SJSA1 (cell line): Measurements from ENCODE around the gene MARCHF6. TPM values are rescaled to one million over a fixed set of nuclear protein-coding genes. Genes with fewer than 3 reads are reported as not detected.

Experiments
- DNase-seq, 2 experiments: peaks; one replicate each; pipeline ENCODE4 v3.0.0-alpha.2; 2015 to 2020; ENCODE audit warnings: low spot score in 2 of 2, low read depth in 1 of 2
- H3K27ac ChIP-seq: fragments of 250-450 bp; sonication (Bioruptor Pico); 2 replicates; pipeline ENCODE4 v1.5.1; 2020; ENCODE audit warnings: mild to moderate bottlenecking, moderate library complexity
- H3K27me3 ChIP-seq: fragments of 250-450 bp; sonication (Bioruptor Pico); replicated peaks from 2 replicates; pipeline ENCODE4 v1.5.1; 2020; ENCODE audit warnings: mild to moderate bottlenecking, moderate library complexity
- H3K36me3 ChIP-seq: fragments of 250-450 bp; sonication (Bioruptor Pico); 2 replicates; pipeline ENCODE4 v1.5.1; 2020; ENCODE audit warnings: mild to moderate bottlenecking
- H3K4me1 ChIP-seq: fragments of 250-450 bp; sonication (Bioruptor Pico); replicated peaks from 2 replicates; pipeline ENCODE4 v1.6.1; 2021; ENCODE audit warnings: mild to moderate bottlenecking
- H3K4me3 ChIP-seq: fragments of 250-450 bp; sonication (Bioruptor Pico); 2 replicates; pipeline ENCODE4 v1.5.1; 2020; ENCODE audit warnings: mild to moderate bottlenecking
- H3K9me3 ChIP-seq: fragments of 250-450 bp; sonication (Bioruptor Pico); replicated peaks from 2 replicates; pipeline ENCODE4 v1.5.1; 2020; ENCODE audit warnings: mild to moderate bottlenecking
- total RNA-seq: library from RNA; depleted of rRNA; stranded (reverse); fragments of >200 nt; shearing (Covaris generic); gene quantifications from 2 replicates; pipeline ENCODE4 v1.2.3, GENCODE V29; 2014; rRNA removed

Gene MARCHF6
- total RNA-seq, 1 experiment from 2014 or later: 46.5 TPM

DNA sequence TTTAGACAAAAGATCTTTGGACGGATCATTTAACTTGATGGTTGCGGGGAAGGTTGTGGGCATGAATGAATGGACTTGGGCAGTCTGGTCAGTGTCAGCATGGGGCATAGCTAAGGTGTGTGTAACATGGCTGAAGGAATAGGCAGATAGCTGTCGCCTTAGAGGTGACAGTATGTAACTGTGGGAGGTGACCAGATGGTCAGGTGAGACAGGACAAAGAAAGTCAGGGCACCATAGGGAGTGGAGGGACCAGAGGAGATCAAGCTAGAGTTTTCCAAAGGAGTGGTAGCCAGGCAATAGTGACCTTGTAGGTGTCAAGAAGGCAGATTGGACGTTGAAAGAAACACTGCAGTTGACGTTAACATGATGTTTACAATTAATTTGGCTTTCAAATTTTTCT lies 43.1 kb downstream of the MARCHF6 start:
- Histone ChIP-seq H3K4me3 (no peak overlapping the region), H3K36me3 (peaks cover 82% of the 10 kb centered on the region), H3K9me3 (no peaks in the 10 kb centered on the region), H3K27ac (no peak overlapping the region), H3K4me1 (no peaks in the 10 kb centered on the region), H3K27me3 (no peaks in the 10 kb centered on the region)
- no peak for DNase-seq

DNA sequence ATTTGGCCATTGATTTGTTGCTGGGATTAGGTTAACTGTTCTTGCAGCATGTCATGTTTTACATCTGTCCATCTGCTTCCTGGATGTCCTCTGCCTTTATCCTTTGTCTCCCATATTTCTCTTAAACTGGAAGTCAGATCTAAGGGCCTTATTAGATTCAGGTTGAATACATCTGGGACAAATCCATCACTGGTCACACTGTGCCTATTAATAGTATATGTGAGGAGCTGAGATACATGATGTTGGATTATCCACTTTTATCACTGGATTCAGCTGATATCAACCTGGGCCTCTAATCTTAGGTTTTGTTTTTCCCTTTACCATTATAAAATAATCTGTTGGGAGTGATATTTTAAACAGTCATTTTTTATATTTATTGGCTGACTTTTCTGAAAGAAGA lies 46.3 kb downstream of the MARCHF6 start:
- H3K27ac ChIP-seq: no peak overlapping the region
- DNase-seq: no peak
- H3K27me3 ChIP-seq: no peaks in the 10 kb centered on the region; the same call in 1 of the 2 replicates
- H3K9me3 ChIP-seq: no peaks in the 10 kb centered on the region
- H3K4me3 ChIP-seq: no peak overlapping the region
- no peaks in the 10 kb centered on the region for H3K4me1 ChIP-seq
- H3K36me3 ChIP-seq: peaks cover 78% of the 10 kb centered on the region

DNA sequence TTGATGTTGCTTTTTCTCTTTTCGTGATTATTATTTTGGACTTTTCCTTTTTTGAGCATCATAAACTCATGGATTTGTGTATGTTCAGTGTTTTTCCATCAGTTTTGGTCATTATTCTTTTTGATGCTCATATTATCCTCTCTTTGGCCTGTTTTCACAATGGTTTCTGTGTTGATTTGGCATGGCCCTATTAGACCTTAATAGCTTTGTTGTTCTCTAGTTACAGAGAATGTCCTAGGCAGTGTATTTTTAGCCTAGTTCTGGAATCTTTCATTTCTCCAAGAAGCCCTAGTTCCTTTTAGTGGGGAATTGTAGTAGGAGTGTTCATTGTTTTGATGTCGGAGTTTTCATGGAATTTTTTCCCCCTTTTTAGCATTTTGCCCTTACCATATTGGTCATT lies 46.9 kb downstream of the MARCHF6 start:
- H3K9me3 ChIP-seq: no peaks in the 10 kb centered on the region
- peaks cover 78% of the 10 kb centered on the region for H3K36me3 ChIP-seq
- H3K4me1 ChIP-seq: no peaks in the 10 kb centered on the region
- no peak overlapping the region for H3K4me3 ChIP-seq
- H3K27ac ChIP-seq: no peak overlapping the region
- DNase-seq: no peak
- H3K27me3 ChIP-seq: no peaks in the 10 kb centered on the region; the same call in 1 of the 2 replicates

DNA sequence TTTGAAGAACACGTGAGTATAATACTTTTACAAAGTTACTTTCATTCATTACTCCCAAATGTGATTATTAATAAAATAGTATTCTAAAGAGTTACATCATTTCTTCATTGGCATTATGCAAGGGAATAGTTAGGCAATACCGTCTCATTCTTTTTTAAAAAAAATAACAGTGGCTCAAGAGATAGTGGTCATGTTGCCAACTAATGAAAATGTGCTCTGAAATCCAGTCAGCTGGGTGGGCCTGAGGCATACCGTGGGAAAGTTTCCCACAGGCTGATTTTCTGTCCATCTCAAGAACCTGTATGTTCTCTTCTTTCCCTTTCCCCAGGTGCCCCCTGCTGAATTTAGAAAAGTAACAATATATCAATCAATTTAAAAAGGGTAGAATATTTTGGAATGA lies 47.3 kb downstream of the MARCHF6 start:
- no peak for DNase-seq
- peaks cover 78% of the 10 kb centered on the region for H3K36me3 ChIP-seq
- no peak overlapping the region for H3K27ac ChIP-seq
- H3K9me3 ChIP-seq: no peaks in the 10 kb centered on the region
- H3K27me3 ChIP-seq: no peaks in the 10 kb centered on the region; the same call in 1 of the 2 replicates
- H3K4me1 ChIP-seq: no peaks in the 10 kb centered on the region
- no peak overlapping the region for H3K4me3 ChIP-seq

DNA sequence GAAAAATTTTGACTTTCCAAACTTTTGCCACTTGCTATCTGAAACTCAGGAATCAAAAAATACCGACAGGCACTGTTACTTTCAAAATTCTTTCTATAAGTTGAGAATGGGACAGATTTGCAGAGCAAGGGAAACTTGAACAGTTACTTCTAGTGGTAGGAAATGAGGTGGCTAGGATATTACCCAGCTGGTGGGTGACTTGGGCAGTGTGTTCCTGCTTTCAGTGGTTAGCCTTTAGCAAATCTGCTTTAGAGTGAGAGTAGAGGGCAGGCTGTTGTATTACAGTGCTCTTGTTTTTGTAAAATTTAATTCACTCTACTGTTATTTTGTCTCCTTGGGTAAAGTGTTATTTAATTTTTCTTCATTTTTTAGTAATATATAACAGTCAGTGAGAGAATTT lies 48.0 kb downstream of the MARCHF6 start:
- no peak for DNase-seq
- Histone ChIP-seq H3K9me3 (no peaks in the 10 kb centered on the region), H3K4me1 (no peaks in the 10 kb centered on the region), H3K4me3 (no peak overlapping the region), H3K27ac (no peak overlapping the region), H3K27me3 (no peaks in the 10 kb centered on the region; the same call in 1 of the 2 replicates), H3K36me3 (peaks cover 78% of the 10 kb centered on the region)

Other genes starting within 250 kb of the MARCHF6 start
- 40.0 and 68.9 TPM in 2 replicates for gene ATPSCKMT, start 103.8 kb upstream of the MARCHF6 start, total RNA-seq
- gene CCT5, start 103.4 kb upstream of the MARCHF6 start, total RNA-seq: 1,250 and 1,372 TPM in 2 replicates
- 1.4 TPM in 1 of 2 replicates, not detected in the other for gene CMBL, start 45.8 kb upstream of the MARCHF6 start, total RNA-seq
- gene ROPN1L, start 88.2 kb downstream of the MARCHF6 start, total RNA-seq: 2.9 and 3.0 TPM in 2 replicates
- gene ANKRD33B, start 210.4 kb downstream of the MARCHF6 start, total RNA-seq: 10.2 and 10.3 TPM in 2 replicates